AG04449 (cell line): Measurements from ENCODE around the gene LRMDA.
A peak's percentile ranks its signal among the peaks of the same experiment; 100 is the strongest.

ENCODE experiments used
- CTCF ChIA-PET: fragments of 350-600 bp; formaldehyde crosslinking; extraction: SDS; loops from one replicate; lab custom pipeline; 2021; ENCODE audit warnings: antibody characterized with exemption; lab: Yijun Ruan, JAX
- POLR2A ChIA-PET: fragments of 400-600, 350-600 bp; formaldehyde crosslinking; extraction: SDS; loops from one replicate; lab custom pipeline; 2020; ENCODE audit warnings: antibody characterized with exemption, inconsistent platforms; lab: Yijun Ruan, JAX
- DNase-seq: peaks from one replicate; pipeline ENCODE4 v3.0.0-alpha.2; 2010; ENCODE audit warnings: low read depth, low spot score
- H3K4me3 ChIP-seq: 2 replicates; pipeline ENCODE4 v1.5.1; 2011; ENCODE audit warnings: low read depth, mild to moderate bottlenecking, control low read depth, low read length
- TF ChIP-seq, protein P1 (sequence below): IDR thresholded peaks from one replicate; pipeline ENCODE4 v1.5.1; 2011; ENCODE audit warnings: mild to moderate bottlenecking, moderate library complexity, low read length, control low read depth, inconsistent platforms; ENCODE audit not compliant: insufficient read depth; ENCODE audit errors: missing control alignments

Gene LRMDA

GRCh38 chr10:75955973-75956502 is 524.6 kb downstream of the LRMDA start:
- ChIA-PET POLR2A (no interaction called here), CTCF (no interaction called here)
- TF ChIP-seq, protein P1, sequence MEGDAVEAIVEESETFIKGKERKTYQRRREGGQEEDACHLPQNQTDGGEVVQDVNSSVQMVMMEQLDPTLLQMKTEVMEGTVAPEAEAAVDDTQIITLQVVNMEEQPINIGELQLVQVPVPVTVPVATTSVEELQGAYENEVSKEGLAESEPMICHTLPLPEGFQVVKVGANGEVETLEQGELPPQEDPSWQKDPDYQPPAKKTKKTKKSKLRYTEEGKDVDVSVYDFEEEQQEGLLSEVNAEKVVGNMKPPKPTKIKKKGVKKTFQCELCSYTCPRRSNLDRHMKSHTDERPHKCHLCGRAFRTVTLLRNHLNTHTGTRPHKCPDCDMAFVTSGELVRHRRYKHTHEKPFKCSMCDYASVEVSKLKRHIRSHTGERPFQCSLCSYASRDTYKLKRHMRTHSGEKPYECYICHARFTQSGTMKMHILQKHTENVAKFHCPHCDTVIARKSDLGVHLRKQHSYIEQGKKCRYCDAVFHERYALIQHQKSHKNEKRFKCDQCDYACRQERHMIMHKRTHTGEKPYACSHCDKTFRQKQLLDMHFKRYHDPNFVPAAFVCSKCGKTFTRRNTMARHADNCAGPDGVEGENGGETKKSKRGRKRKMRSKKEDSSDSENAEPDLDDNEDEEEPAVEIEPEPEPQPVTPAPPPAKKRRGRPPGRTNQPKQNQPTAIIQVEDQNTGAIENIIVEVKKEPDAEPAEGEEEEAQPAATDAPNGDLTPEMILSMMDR: no peak

GRCh38 chr10:75956624-75957023 is 525.2 kb downstream of the LRMDA start:
- H3K4me3 ChIP-seq: no peak overlapping the region
- POLR2A ChIA-PET: no interaction called here
- CTCF ChIA-PET: no interaction called here
- no peak for DNase-seq
- TF ChIP-seq, protein P1: no peak

More at GRCh38 chr10:75955973-75956502, 524.6 kb downstream of the LRMDA start:
- DNase-seq: no peak
- H3K4me3 ChIP-seq: no peak overlapping the region

- H3K4me3 ChIP-seq: no peak overlapping the region
- no peak for DNase-seq
- TF ChIP-seq, protein P1: no peak
- CTCF ChIA-PET: no interaction called here
- POLR2A ChIA-PET: no interaction called here
Measured at GRCh38 chr10:75957314-75958120, 526.1 kb downstream of the LRMDA start.

DNA sequence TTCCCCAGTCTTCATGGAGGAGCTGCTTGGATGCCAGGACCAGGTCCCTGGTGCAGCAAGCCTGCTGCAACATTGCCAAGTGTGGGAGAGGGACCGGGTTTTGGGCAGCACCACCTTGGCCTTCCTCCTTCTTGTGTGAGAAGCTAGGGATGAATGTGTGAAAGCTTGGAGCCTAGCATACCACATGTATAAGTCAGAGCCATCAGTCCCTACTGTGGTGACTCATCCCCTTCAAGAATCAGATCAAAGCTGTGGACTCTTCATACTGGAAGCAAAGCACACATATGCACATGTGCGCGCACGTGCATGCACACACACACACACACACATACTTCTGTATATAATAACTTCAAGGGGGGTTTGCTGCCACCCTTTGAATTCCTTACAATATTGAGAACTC is 527.8 kb downstream of the LRMDA start:
- H3K4me3 ChIP-seq: no peak overlapping the region
- peak; percentile 55 for DNase-seq
- TF ChIP-seq, protein P1: no peak
- ChIA-PET POLR2A (interaction anchor here (0.6 to 0.9 kb wide), 2 partner anchors 13 to 402 kb away, joined by 3 read pairs; no protein-coding TSS in a partner anchor), CTCF (no interaction called here)

DNA sequence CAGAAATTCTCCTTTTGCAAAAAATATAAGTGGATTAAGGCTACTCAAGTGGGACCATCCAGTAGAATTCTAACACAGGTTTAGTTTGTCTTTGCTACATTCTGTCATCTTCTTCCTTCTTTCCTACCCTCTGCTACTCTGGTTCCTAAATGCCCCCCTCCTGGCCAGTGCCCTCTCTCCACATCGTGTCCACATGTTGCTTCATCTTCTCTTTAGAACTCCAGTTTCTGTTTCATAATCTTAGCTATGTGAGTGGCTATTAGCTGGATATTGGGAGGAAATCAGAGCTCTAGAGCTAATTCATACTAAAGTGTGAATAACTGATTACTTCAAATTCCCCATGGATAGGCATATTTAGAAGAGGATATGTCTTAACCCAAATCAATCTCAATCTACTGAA is 528.5 kb downstream of the LRMDA start:
- CTCF ChIA-PET: no interaction called here
- POLR2A ChIA-PET: interaction anchor here (0.9 kb wide), 1 partner anchor 12 kb away, joined by 3 read pairs; no protein-coding TSS in a partner anchor
- H3K4me3 ChIP-seq: no peak overlapping the region
- no peak for DNase-seq
- TF ChIP-seq, protein P1: no peak

DNA sequence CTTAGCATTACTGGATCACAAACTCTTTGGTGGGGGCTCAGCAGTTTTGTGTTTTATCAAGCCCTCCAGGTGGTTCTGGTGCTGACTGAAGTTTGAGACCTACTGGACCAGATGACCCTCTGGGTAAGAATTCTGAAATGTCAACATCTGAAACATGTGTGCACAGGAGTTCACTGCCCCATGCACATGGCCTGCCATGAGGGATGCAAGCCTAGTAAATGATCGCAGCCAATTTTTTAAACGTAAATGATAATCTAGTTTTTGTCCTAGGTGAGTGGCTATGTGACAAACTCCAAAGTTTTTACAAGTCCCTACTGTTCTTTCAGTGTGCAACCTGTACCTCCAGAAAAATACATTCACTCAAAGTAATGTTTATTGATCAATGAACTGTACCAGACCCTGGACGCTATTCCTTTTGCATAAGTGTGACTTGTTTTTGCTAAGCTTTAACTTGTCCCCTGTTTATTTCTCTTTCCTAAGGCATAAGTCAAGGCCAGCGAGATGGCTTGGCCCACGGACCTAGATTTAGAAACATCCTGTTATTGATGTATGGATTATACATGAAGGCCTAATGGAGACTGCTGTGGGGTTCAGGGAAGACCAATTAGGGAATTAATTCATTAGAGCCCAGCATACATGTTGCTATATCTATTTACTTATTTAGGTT is 531.1 kb downstream of the LRMDA start:
- no peak for DNase-seq
- no peak overlapping the region for H3K4me3 ChIP-seq
- POLR2A ChIA-PET: no interaction called here
- TF ChIP-seq, protein P1: no peak
- CTCF ChIA-PET: no interaction called here
